ENCODE measurements around the gene FAM13A. TPM values are rescaled to one million over a fixed set of nuclear protein-coding genes. Genes with fewer than 3 reads are reported as not detected.

FAM13A gene
- total and polyA plus RNA-seq, 9 of the 15 experiments (the other 6 are each of a cell fraction or from before 2014, with no cell fraction given), result 11.3 to 23.3 (median 14.7) TPM

GRCh38 chr4:88823058-88823919 lies 233.7 kb downstream of the FAM13A start:
- Histone ChIP-seq H4K20me1 (replicated peaks; ENCODE audit: control insufficient read depth, insufficient read depth, low read length) (no peaks in the 10 kb centered on the region), H3K4me2 (ENCODE audit: insufficient read depth, low read length) (peak overlapping the region; percentile 87), H2AFZ (ENCODE audit: low read depth, low read length) (peak overlapping the region; percentile 96), H3K9me3 (replicated peaks; ENCODE audit: control insufficient read depth, insufficient read depth, low read depth, low read length) (no peaks in the 10 kb centered on the region), H3K4me1 (replicated peaks in 1 of 2; ENCODE audit: control insufficient read depth in 2 of 2, insufficient read depth in 2 of 2, low read length in 2 of 2) (peaks cover 0 to 4% of the 10 kb centered on the region in 2 experiments; a peak in 2 of 5 replicates), H3K27ac (ENCODE audit: extremely low read depth, low read depth, low read length) (peak overlapping the region; percentile 96), H3K27me3 (ENCODE audit: control insufficient read depth in 2 of 2, insufficient read depth in 2 of 2, low read length in 2 of 2) (no peaks in the 10 kb centered on the region), H3K4me3 (peak overlapping the region; percentile 39), H3K9ac (ENCODE audit: insufficient read depth in 1 of 2, low read depth in 2 of 2, low read length in 2 of 2) (peak overlapping the region; percentile 78 to 84; a peak in 3 of 4 replicates), H3K9me1 (ENCODE audit: control insufficient read depth, insufficient read depth, low read length) (no peaks in the 10 kb centered on the region), H3K79me2 (ENCODE audit: control insufficient read depth, insufficient read depth, low read length) (peaks cover 46% of the 10 kb centered on the region; the same call in 2 of the 3 replicates), H3K36me3 (ENCODE audit: control insufficient read depth, insufficient read depth, low read length) (no peaks in the 10 kb centered on the region)
- POLR2A ChIA-PET, result interaction anchor here (0.6 to 1.3 kb wide), 6 partner anchors 8 to 233 kb away, joined by 3 to 8 read pairs (median 4); no protein-coding TSS in a partner anchor
- intact Hi-C loops (cut with micrococcal nuclease) (loop anchor here (2.0 kb wide), 1 partner anchor 288 kb away; the partner anchor contains the start of gene TIGD2), in situ Hi-C loops (cut with MboI) (loop anchor here (25.0 kb wide), 1 partner anchor 286 kb away; no protein-coding TSS in a partner anchor)
- CTCF ChIA-PET (ENCODE audit: low intra/inter-chr PET ratio), result no interaction called here
- FAIRE-seq (peak; percentile 95), ATAC-seq (peak; percentile 95), DNase-seq (ENCODE audit: extremely low read depth in 1 of 4, low spot score in 3 of 4) (peak; percentile 74 to 92 (median 83))
- 4% methylated on average over 14 of the region's 16 CpGs for WGBS (ENCODE audit: insufficient coverage, low coverage, missing lambda C conversion rate)
- no TSS peak for BruUV-seq (replicated peaks)
- no peak for TF ChIP-seq PCBP1 (IDR thresholded peaks at IDR 0.05; ENCODE audit: low read depth, low read length, poor library complexity, severe bottlenecking)
- TF ChIP-seq LEF1 (IDR thresholded peaks at IDR 0.05), result peak; percentile 77
- TF ChIP-seq GABPA (tag; conservative IDR thresholded peaks at IDR 0.05; ENCODE audit: low read depth), result peak; percentile 54
- peak; percentile 93 to 99 for TF ChIP-seq FOXA3 (CRISPR knock-in tag; conservative IDR thresholded peaks at IDR 0.05 in 1 of 2, IDR thresholded peaks at IDR 0.05 in 1 of 2)
- TF ChIP-seq CBX5 (IDR thresholded peaks at IDR 0.05; ENCODE audit: borderline replicate concordance, low read depth), result peak; percentile 62; the same call in 1 of the 2 replicates
- no peak for TF ChIP-seq RBM25 (IDR thresholded peaks at IDR 0.05; ENCODE audit: low read depth, low read length, severe bottlenecking)
- TF ChIP-seq, protein P1, sequence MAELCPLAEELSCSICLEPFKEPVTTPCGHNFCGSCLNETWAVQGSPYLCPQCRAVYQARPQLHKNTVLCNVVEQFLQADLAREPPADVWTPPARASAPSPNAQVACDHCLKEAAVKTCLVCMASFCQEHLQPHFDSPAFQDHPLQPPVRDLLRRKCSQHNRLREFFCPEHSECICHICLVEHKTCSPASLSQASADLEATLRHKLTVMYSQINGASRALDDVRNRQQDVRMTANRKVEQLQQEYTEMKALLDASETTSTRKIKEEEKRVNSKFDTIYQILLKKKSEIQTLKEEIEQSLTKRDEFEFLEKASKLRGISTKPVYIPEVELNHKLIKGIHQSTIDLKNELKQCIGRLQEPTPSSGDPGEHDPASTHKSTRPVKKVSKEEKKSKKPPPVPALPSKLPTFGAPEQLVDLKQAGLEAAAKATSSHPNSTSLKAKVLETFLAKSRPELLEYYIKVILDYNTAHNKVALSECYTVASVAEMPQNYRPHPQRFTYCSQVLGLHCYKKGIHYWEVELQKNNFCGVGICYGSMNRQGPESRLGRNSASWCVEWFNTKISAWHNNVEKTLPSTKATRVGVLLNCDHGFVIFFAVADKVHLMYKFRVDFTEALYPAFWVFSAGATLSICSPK (IDR thresholded peaks at IDR 0.05; ENCODE audit: borderline replicate concordance), result no peak
- TF ChIP-seq, protein P2, sequence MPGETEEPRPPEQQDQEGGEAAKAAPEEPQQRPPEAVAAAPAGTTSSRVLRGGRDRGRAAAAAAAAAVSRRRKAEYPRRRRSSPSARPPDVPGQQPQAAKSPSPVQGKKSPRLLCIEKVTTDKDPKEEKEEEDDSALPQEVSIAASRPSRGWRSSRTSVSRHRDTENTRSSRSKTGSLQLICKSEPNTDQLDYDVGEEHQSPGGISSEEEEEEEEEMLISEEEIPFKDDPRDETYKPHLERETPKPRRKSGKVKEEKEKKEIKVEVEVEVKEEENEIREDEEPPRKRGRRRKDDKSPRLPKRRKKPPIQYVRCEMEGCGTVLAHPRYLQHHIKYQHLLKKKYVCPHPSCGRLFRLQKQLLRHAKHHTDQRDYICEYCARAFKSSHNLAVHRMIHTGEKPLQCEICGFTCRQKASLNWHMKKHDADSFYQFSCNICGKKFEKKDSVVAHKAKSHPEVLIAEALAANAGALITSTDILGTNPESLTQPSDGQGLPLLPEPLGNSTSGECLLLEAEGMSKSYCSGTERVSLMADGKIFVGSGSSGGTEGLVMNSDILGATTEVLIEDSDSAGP (CRISPR knock-in tag; IDR thresholded peaks at IDR 0.05), result no peak
- peak; percentile 55; the same call in 1 of the 2 replicates for TF ChIP-seq SP1 (CRISPR knock-in tag; IDR thresholded peaks at IDR 0.05)
- TF ChIP-seq KDM1A (IDR thresholded peaks at IDR 0.05), result peak; percentile 30 to 68; a peak in 2 of 4 replicates
- TF ChIP-seq ZNF324 (CRISPR knock-in tag; IDR thresholded peaks at IDR 0.05), result no peak
- TF ChIP-seq HDAC6 (IDR thresholded peaks at IDR 0.05; ENCODE audit: low read depth, low read length), result no peak
- TF ChIP-seq PRMT5 (CRISPR knock-in tag; IDR thresholded peaks at IDR 0.05), result no peak
- TF ChIP-seq ZFP1 (CRISPR knock-in tag; IDR thresholded peaks at IDR 0.05), result no peak

Measured in K562 (cell line).